ENCODE measurements around the gene IGFL4. TPM values are rescaled to one million over a fixed set of nuclear protein-coding genes. Genes with fewer than 3 reads are reported as not detected.

IGFL4 gene
- total RNA-seq, 1 donor from 2014 or later: 0.84 TPM

DNA sequence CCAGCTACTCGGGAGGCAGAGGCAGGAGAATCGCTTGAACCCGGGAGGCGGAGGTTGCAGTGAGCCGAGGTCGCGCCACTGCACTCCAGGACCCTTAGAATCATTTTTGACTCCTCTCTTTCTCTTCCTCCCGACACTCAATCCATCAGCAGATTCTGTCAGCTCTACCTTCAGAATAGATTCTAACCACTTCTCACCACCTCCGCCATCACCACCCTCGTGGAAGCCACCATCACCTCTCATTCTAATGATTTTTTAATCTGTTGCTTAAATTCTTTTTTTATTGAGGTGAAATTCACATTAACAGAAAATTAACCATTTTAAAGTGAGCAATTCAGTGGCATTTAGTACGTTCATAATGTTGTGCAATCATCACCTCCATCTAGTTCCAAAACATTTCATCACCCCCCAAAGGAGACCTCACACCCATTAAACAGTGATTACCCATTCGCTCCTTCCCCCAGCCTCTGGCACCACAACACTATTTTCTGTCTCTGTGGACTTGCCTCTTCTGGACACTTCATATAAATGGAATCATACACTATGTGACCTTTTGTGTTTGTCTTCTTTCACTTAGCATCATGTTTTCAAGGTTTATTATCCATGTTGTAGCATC is 50.6 kb downstream of the IGFL4 start:
- no peak for DNase-seq (ENCODE audit: low spot score, unreplicated experiment)
- no peaks in the 10 kb centered on the region for H3K36me3 Mint-ChIP-seq (ENCODE audit: insufficient read depth)
- peaks cover 22% of the 10 kb centered on the region for H3K27me3 Mint-ChIP-seq
- no peaks in the 10 kb centered on the region for H3K4me1 Mint-ChIP-seq (ENCODE audit: low read depth)
- no peak overlapping the region for H3K27ac Mint-ChIP-seq
- no peak overlapping the region for H3K4me3 Mint-ChIP-seq (ENCODE audit: low read depth)
- TF ChIP-seq, protein P1, sequence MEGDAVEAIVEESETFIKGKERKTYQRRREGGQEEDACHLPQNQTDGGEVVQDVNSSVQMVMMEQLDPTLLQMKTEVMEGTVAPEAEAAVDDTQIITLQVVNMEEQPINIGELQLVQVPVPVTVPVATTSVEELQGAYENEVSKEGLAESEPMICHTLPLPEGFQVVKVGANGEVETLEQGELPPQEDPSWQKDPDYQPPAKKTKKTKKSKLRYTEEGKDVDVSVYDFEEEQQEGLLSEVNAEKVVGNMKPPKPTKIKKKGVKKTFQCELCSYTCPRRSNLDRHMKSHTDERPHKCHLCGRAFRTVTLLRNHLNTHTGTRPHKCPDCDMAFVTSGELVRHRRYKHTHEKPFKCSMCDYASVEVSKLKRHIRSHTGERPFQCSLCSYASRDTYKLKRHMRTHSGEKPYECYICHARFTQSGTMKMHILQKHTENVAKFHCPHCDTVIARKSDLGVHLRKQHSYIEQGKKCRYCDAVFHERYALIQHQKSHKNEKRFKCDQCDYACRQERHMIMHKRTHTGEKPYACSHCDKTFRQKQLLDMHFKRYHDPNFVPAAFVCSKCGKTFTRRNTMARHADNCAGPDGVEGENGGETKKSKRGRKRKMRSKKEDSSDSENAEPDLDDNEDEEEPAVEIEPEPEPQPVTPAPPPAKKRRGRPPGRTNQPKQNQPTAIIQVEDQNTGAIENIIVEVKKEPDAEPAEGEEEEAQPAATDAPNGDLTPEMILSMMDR (IDR thresholded peaks at IDR 0.05; ENCODE audit: unreplicated experiment): no peak
- H3K9me3 Mint-ChIP-seq (ENCODE audit: low read depth): no peaks in the 10 kb centered on the region

Small RNAs within 50 kb of the gene (microRNA-seq; reads per million reads assigned to microRNA genes)
- 606 reads per million, percentile 75 among the genes with 10 or more reads in this experiment for gene MIR769 (ENCODE audit: borderline number of aligned reads, unreplicated experiment)

Other genes starting within 250 kb of the IGFL4 start
- 99.4 and 108 TPM in 2 replicates for gene DMWD, start 248.2 kb downstream of the IGFL4 start, total RNA-seq
- 0.42 and 0.48 TPM in 2 replicates for gene RSPH6A, start 225.7 kb downstream of the IGFL4 start, total RNA-seq
- 112 and 114 TPM in 2 replicates for gene SYMPK, start 177.9 kb downstream of the IGFL4 start, total RNA-seq
- gene FOXA3, start 176.7 kb downstream of the IGFL4 start, total RNA-seq: 23.5 and 25.4 TPM in 2 replicates
- gene IRF2BP1, start 154.9 kb downstream of the IGFL4 start, total RNA-seq: 30.4 and 35.0 TPM in 2 replicates
- 11.1 and 11.8 TPM in 2 replicates for gene MYPOP, start 138.4 kb downstream of the IGFL4 start, total RNA-seq
- not detected in 2 replicates for gene NANOS2, start 126.2 kb downstream of the IGFL4 start, total RNA-seq
- gene NOVA2, start 67.1 kb downstream of the IGFL4 start, total RNA-seq: 0.44 and 0.53 TPM in 2 replicates
- gene CCDC61, start 45.5 kb downstream of the IGFL4 start, total RNA-seq: 22.2 and 23.2 TPM in 2 replicates
- not detected in 2 replicates for gene PGLYRP1, start 17.9 kb downstream of the IGFL4 start, total RNA-seq
- gene IGFL3, start 83.7 kb upstream of the IGFL4 start, total RNA-seq: not detected in 2 replicates
- gene IGFL2, start 107.2 kb upstream of the IGFL4 start, total RNA-seq: not detected in 2 replicates
- not detected in 2 replicates for gene IGFL1, start 188.7 kb upstream of the IGFL4 start, total RNA-seq

Measured in progenitor cell of endocrine pancreas (in vitro differentiated cells).